Neuron (in vitro differentiated cells): Measurements from ENCODE around the gene IL37.

Source experiments
- H2AFZ ChIP-seq: one replicate; pipeline ENCODE4 v1.6.1; 2013; ENCODE audit warnings: low read depth, mild to moderate bottlenecking, inconsistent platforms, low read length, moderate library complexity
- H3K27me3 ChIP-seq: one replicate; pipeline ENCODE4 v1.6.1; 2013; ENCODE audit warnings: low read length; ENCODE audit not compliant: insufficient read depth
- H3K36me3 ChIP-seq: one replicate; pipeline ENCODE4 v1.6.1; 2013; ENCODE audit warnings: low read length; ENCODE audit not compliant: insufficient read depth
- H3K4me1 ChIP-seq: one replicate; pipeline ENCODE4 v1.6.1; 2013; ENCODE audit warnings: low read length; ENCODE audit not compliant: insufficient read depth
- H3K4me3 ChIP-seq: 2 replicates; pipeline ENCODE4 v1.5.1; 2013; ENCODE audit warnings: mild to moderate bottlenecking, low read length, moderate library complexity
- H3K9me3 ChIP-seq: one replicate; pipeline ENCODE4 v1.6.1; 2013; ENCODE audit warnings: low read length

Gene IL37

DNA sequence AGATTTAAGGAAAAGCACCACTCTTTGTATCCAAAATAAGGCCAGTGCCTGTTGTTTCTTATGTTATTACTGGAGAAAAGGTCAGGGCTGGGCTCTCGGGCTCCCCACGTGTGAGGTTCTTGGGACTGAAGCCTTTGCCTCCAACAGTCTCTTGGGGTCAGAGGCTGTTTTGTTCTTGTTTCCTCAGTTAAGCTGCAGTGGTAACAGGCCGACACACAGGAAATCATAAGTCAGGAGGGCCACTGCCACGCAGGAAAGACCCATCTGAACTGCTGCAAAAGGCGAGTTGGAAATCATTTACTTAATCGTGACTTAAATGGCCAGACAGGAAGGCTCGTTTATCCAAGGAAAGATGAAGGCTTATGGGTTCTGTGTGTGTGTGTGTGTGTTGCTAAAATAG, 30.3 kb upstream of the IL37 start:
- Histone ChIP-seq H3K9me3 (no peaks in the 10 kb centered on the region), H3K27me3 (no peaks in the 10 kb centered on the region), H3K4me1 (no peaks in the 10 kb centered on the region), H3K36me3 (no peaks in the 10 kb centered on the region), H2AFZ (no peak overlapping the region), H3K4me3 (no peak overlapping the region)

DNA sequence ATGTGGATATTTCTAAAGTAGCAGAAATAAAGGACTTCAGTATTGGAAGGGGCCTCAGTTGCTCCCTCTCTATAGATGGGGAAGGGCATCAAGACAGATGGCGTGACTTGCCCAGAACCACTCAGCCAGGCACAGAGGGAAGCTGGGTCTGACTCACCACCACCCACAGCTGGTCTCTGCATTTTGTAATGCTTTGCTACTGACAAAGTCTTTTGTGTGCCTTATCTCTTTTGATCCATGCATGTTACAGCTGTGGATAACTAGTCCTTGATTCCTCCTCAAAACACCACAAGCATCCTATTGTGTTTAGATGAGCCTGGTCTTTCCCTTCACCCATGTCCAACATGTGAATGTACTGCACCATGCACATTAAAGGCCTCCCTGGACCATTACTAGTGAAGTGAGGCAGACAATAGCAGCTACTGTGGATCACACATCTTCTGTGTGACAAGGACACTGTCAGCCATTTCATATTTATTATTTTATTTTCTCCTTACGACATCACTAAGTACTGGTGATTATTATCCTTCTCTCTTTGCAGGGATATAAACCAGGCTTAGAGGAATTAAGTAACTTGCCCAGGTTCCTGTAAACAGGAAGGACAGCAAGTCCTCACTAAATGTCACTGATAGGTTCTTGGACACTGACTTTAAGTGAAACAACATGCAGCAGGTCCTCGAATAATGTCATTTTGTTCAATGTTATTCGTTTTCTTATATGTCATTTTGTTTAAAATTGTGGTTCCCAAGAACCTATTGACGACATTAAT, 29.6 kb upstream of the IL37 start:
- no peaks in the 10 kb centered on the region for H3K4me1 ChIP-seq

DNA sequence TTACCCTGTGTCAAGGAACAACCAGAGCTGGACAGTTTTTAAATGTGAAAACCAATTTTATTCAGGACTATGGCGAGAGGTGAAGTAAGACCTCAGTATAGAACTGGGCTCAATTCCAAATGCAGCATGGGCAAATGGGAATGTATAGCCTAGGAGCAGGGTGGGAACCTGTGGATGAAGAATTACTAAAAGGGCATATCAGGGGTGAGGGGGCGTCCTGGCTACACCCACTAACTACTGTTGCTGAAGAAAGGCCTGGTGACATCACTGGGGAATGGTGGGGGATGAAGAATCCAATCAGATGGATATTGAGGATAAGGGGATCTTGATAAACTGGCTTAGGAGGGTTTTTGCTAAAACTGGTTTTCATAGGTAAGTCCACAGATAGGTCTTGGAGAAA, 27.3 kb upstream of the IL37 start:
- H3K4me3 ChIP-seq = no peak overlapping the region
- no peak overlapping the region for H2AFZ ChIP-seq
- H3K4me1 ChIP-seq = no peaks in the 10 kb centered on the region
- H3K9me3 ChIP-seq = no peaks in the 10 kb centered on the region
- H3K36me3 ChIP-seq = no peaks in the 10 kb centered on the region
- H3K27me3 ChIP-seq = no peaks in the 10 kb centered on the region

More for the DNA sequence above, 29.6 kb upstream of the IL37 start:
- H3K9me3 ChIP-seq = no peaks in the 10 kb centered on the region
- no peaks in the 10 kb centered on the region for H3K36me3 ChIP-seq
- H3K27me3 ChIP-seq = no peaks in the 10 kb centered on the region
- H3K4me3 ChIP-seq = no peak overlapping the region
- H2AFZ ChIP-seq = no peak overlapping the region

DNA sequence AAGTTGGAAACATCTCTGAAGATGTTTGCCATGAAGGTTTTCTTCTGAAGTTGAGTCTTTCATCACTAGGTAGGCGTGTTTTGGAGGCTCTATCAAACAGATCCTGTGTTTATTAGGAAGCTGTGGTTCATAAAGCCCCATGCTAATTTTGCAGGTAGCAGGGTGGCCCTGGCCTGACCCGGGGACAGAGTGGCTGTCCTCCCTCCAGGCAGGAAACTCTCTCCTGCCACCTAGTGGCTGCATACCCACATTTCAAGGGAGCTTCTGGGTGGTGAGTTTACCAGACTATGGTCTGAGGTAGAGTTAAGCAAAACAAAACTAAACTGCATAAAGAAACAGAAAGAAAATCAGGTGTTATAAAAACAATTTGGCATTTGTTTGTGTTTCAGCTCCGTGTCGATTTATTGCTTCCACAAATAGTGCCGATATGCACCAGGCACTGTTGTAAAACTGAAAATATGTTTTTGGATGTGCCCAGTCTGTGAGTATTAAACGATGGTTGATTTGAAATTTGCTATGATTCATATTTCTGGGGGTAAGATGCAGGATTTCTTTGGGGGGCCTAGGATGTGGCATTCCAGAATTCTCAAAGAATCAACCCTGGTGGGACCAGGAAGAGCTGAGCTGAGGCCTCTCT, 26.0 kb upstream of the IL37 start:
- no peak overlapping the region for H2AFZ ChIP-seq
- peaks cover 3% of the 10 kb centered on the region for H3K9me3 ChIP-seq
- H3K4me3 ChIP-seq = no peak overlapping the region
- no peaks in the 10 kb centered on the region for H3K4me1 ChIP-seq
- H3K27me3 ChIP-seq = no peaks in the 10 kb centered on the region
- H3K36me3 ChIP-seq = no peaks in the 10 kb centered on the region

DNA sequence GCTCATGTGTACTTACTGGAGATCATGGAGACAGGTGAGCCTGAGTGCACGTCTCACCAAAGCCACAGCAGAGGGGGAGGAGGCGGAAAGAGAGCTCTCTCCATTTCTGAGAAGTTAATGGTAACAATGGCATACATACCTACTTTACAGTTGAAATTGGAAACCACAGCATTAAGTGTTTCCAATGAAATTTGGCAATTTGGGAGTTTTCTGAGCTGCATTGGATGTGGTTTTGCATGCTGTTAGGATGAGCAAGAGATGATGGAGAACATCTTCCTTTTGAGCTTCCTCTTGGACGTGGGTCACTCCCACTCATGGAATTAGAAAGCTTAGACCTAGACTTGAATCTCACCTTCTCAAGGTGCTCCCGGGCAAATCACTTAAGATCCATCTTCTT, 25.5 kb upstream of the IL37 start:
- H3K9me3 ChIP-seq = peaks cover 3% of the 10 kb centered on the region
- no peaks in the 10 kb centered on the region for H3K36me3 ChIP-seq
- no peak overlapping the region for H3K4me3 ChIP-seq
- H3K27me3 ChIP-seq = no peaks in the 10 kb centered on the region
- H3K4me1 ChIP-seq = no peaks in the 10 kb centered on the region
- no peak overlapping the region for H2AFZ ChIP-seq

- Histone ChIP-seq H3K9me3 (peaks cover 3% of the 10 kb centered on the region), H2AFZ (no peak overlapping the region), H3K4me1 (no peaks in the 10 kb centered on the region), H3K27me3 (no peaks in the 10 kb centered on the region), H3K4me3 (no peak overlapping the region), H3K36me3 (no peaks in the 10 kb centered on the region)
These were observed 24.7 kb upstream of the IL37 start for GRCh38 chr2:112886291-112886690.

- H3K36me3 ChIP-seq = no peaks in the 10 kb centered on the region
- H2AFZ ChIP-seq = no peak overlapping the region
These were observed 22.8 kb upstream of the IL37 start for GRCh38 chr2:112887964-112888749.

GRCh38 chr2:112889976-112890375, 21.0 kb upstream of the IL37 start:
- H2AFZ ChIP-seq = no peak overlapping the region
- peaks cover 3% of the 10 kb centered on the region for H3K9me3 ChIP-seq
- no peak overlapping the region for H3K4me3 ChIP-seq
- H3K36me3 ChIP-seq = no peaks in the 10 kb centered on the region
- no peaks in the 10 kb centered on the region for H3K27me3 ChIP-seq
- no peaks in the 10 kb centered on the region for H3K4me1 ChIP-seq

More at GRCh38 chr2:112887964-112888749, 22.8 kb upstream of the IL37 start:
- Histone ChIP-seq H3K9me3 (peaks cover 3% of the 10 kb centered on the region), H3K4me1 (no peaks in the 10 kb centered on the region), H3K27me3 (no peaks in the 10 kb centered on the region), H3K4me3 (no peak overlapping the region)

GRCh38 chr2:112891385-112891831, 19.6 kb upstream of the IL37 start:
- H3K9me3 ChIP-seq = peaks cover 3% of the 10 kb centered on the region
- no peaks in the 10 kb centered on the region for H3K27me3 ChIP-seq
- no peak overlapping the region for H2AFZ ChIP-seq
- no peak overlapping the region for H3K4me3 ChIP-seq
- no peaks in the 10 kb centered on the region for H3K4me1 ChIP-seq
- H3K36me3 ChIP-seq = no peaks in the 10 kb centered on the region

- peaks cover 3% of the 10 kb centered on the region for H3K9me3 ChIP-seq
- H3K36me3 ChIP-seq = no peaks in the 10 kb centered on the region
- no peak overlapping the region for H3K4me3 ChIP-seq
- no peaks in the 10 kb centered on the region for H3K4me1 ChIP-seq
- no peak overlapping the region for H2AFZ ChIP-seq
- H3K27me3 ChIP-seq = no peaks in the 10 kb centered on the region
These were observed 17.2 kb upstream of the IL37 start for GRCh38 chr2:112893752-112894151.

GRCh38 chr2:112896909-112897623, 13.9 kb upstream of the IL37 start:
- H3K9me3 ChIP-seq = no peaks in the 10 kb centered on the region
- H2AFZ ChIP-seq = no peak overlapping the region
- no peaks in the 10 kb centered on the region for H3K4me1 ChIP-seq
- H3K4me3 ChIP-seq = no peak overlapping the region
- no peaks in the 10 kb centered on the region for H3K36me3 ChIP-seq
- no peaks in the 10 kb centered on the region for H3K27me3 ChIP-seq

DNA sequence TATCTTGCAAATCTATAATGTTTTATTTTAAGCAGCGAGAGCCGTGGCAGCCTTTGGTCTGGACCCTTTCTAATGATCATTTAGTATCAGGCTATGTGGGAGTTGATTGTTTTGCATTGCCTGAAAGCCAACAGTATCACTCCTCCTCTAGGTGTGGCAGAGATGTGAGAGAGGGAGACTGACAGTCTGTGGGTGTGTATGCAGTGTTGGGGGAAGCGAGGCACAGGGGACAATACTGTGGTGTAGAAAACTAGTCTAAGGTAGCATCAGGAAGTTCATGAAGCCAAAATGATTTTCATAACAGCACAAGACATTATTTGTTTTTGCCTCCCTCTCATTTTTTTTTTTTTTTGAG, 13.4 kb upstream of the IL37 start:
- H3K36me3 ChIP-seq = no peaks in the 10 kb centered on the region
- no peaks in the 10 kb centered on the region for H3K9me3 ChIP-seq
- H2AFZ ChIP-seq = no peak overlapping the region
- H3K4me3 ChIP-seq = no peak overlapping the region
- no peaks in the 10 kb centered on the region for H3K27me3 ChIP-seq
- H3K4me1 ChIP-seq = no peaks in the 10 kb centered on the region
